Measurements from ENCODE around the gene EPHB1.

Gene EPHB1

GRCh38 chr3:135135445-135135844, 340.4 kb downstream of the EPHB1 start:
- Histone ChIP-seq H3K4me3 (ENCODE audit: low read depth in 1 of 2, low read length in 2 of 2) (no peak overlapping the region), H3K9ac (ENCODE audit: low read depth in 1 of 2, low read length in 2 of 2) (no peak overlapping the region), H3K27ac (ENCODE audit: low read depth, low read length) (no peak overlapping the region), H3K4me1 (ENCODE audit: control insufficient read depth in 1 of 2, insufficient read depth in 2 of 2, low read length in 2 of 2) (no peaks in the 10 kb centered on the region), H3K9me3 (ENCODE audit: control insufficient read depth in 1 of 2, low read length in 2 of 2) (no peaks in the 10 kb centered on the region), H3K27me3 (ENCODE audit: control insufficient read depth in 1 of 2, insufficient read depth in 2 of 2, low read length in 2 of 2) (no peaks in the 10 kb centered on the region), H3K36me3 (ENCODE audit: control insufficient read depth in 1 of 2, insufficient read depth in 2 of 2, low read length in 2 of 2) (no peaks in the 10 kb centered on the region)

DNA sequence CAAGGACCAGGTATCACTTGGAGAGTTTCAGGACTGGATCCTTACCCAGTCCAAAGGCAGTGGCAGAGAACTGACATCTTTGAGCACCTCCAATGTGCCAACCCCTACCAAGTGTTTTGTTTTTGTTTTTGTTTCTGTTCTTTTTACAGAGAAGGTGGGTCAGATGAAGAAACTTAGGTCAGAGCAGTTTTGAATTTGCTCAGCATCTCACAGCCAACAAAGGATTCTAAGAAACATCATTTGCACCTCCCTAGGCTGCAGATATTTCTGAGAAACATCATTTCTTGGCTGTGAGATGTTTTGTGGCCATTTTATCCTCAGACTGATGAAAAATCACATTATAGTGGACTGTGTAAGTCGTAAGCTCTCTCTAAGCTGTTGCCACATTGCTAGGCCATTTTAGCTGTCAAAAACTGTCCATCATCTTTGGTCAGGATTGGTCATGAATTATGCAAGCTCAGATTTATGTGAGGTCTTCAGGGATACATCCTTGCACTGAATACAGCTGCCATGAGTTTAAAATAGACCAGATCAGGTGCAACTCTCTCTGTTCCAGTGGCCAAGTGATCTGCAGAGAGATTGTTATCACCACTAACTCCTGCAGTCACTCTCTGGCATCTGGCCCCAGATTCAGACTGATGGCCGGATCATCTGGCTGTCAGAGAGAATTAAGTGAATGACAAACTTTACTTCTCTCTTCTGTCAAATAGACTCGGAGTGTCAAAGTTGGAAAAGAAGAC, 341.5 kb downstream of the EPHB1 start:
- Histone ChIP-seq H3K4me1 (ENCODE audit: control insufficient read depth in 1 of 2, insufficient read depth in 2 of 2, low read length in 2 of 2) (no peaks in the 10 kb centered on the region), H3K27me3 (ENCODE audit: control insufficient read depth in 1 of 2, insufficient read depth in 2 of 2, low read length in 2 of 2) (no peaks in the 10 kb centered on the region), H3K27ac (ENCODE audit: low read depth, low read length) (no peak overlapping the region), H3K4me3 (ENCODE audit: low read depth in 1 of 2, low read length in 2 of 2) (no peak overlapping the region), H3K36me3 (ENCODE audit: control insufficient read depth in 1 of 2, insufficient read depth in 2 of 2, low read length in 2 of 2) (no peaks in the 10 kb centered on the region), H3K9ac (ENCODE audit: low read depth in 1 of 2, low read length in 2 of 2) (no peak overlapping the region), H3K9me3 (ENCODE audit: control insufficient read depth in 1 of 2, low read length in 2 of 2) (no peaks in the 10 kb centered on the region)

- Histone ChIP-seq H3K36me3 (ENCODE audit: control insufficient read depth in 1 of 2, insufficient read depth in 2 of 2, low read length in 2 of 2) (no peaks in the 10 kb centered on the region), H3K9ac (ENCODE audit: low read depth in 1 of 2, low read length in 2 of 2) (no peak overlapping the region), H3K27me3 (ENCODE audit: control insufficient read depth in 1 of 2, insufficient read depth in 2 of 2, low read length in 2 of 2) (no peaks in the 10 kb centered on the region), H3K4me3 (ENCODE audit: low read depth in 1 of 2, low read length in 2 of 2) (no peak overlapping the region), H3K4me1 (ENCODE audit: control insufficient read depth in 1 of 2, insufficient read depth in 2 of 2, low read length in 2 of 2) (no peaks in the 10 kb centered on the region), H3K9me3 (ENCODE audit: control insufficient read depth in 1 of 2, low read length in 2 of 2) (no peaks in the 10 kb centered on the region), H3K27ac (ENCODE audit: low read depth, low read length) (no peak overlapping the region)
Observed at GRCh38 chr3:135137296-135137695, 342.2 kb downstream of the EPHB1 start.

GRCh38 chr3:135138776-135139175, 343.7 kb downstream of the EPHB1 start:
- no peaks in the 10 kb centered on the region for H3K27me3 ChIP-seq (ENCODE audit: control insufficient read depth in 1 of 2, insufficient read depth in 2 of 2, low read length in 2 of 2)
- no peak overlapping the region for H3K27ac ChIP-seq (ENCODE audit: low read depth, low read length)
- H3K9ac ChIP-seq (ENCODE audit: low read depth in 1 of 2, low read length in 2 of 2), result no peak overlapping the region
- no peak overlapping the region for H3K4me3 ChIP-seq (ENCODE audit: low read depth in 1 of 2, low read length in 2 of 2)
- no peaks in the 10 kb centered on the region for H3K36me3 ChIP-seq (ENCODE audit: control insufficient read depth in 1 of 2, insufficient read depth in 2 of 2, low read length in 2 of 2)
- H3K9me3 ChIP-seq (ENCODE audit: control insufficient read depth in 1 of 2, low read length in 2 of 2), result no peaks in the 10 kb centered on the region
- no peaks in the 10 kb centered on the region for H3K4me1 ChIP-seq (ENCODE audit: control insufficient read depth in 1 of 2, insufficient read depth in 2 of 2, low read length in 2 of 2)

DNA sequence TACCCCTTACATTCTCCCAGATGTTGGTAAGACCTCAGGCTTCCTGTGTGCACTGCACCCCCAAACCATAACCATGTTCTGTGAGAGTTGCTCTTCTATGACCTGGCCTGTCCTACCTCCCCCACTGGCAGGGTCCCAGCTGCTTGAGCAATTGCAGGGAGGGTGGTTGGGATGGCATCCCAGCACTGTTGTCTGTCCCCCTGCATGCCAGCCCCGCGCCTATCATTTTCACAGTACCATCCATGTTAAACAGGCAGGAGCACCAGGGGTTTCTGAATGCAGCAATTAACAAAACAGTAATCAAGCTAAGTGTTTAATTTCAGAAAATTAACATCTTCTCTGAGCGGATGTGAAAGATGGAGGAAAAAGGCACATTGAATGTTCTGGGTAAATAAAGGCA, 345.5 kb downstream of the EPHB1 start:
- Histone ChIP-seq H3K27ac (ENCODE audit: low read depth, low read length) (no peak overlapping the region), H3K9me3 (ENCODE audit: control insufficient read depth in 1 of 2, low read length in 2 of 2) (no peaks in the 10 kb centered on the region), H3K4me1 (ENCODE audit: control insufficient read depth in 1 of 2, insufficient read depth in 2 of 2, low read length in 2 of 2) (no peaks in the 10 kb centered on the region), H3K9ac (ENCODE audit: low read depth in 1 of 2, low read length in 2 of 2) (no peak overlapping the region), H3K4me3 (ENCODE audit: low read depth in 1 of 2, low read length in 2 of 2) (no peak overlapping the region), H3K27me3 (ENCODE audit: control insufficient read depth in 1 of 2, insufficient read depth in 2 of 2, low read length in 2 of 2) (no peaks in the 10 kb centered on the region), H3K36me3 (ENCODE audit: control insufficient read depth in 1 of 2, insufficient read depth in 2 of 2, low read length in 2 of 2) (no peaks in the 10 kb centered on the region)

- H3K4me3 ChIP-seq (ENCODE audit: low read depth in 1 of 2, low read length in 2 of 2), result no peak overlapping the region
- no peaks in the 10 kb centered on the region for H3K36me3 ChIP-seq (ENCODE audit: control insufficient read depth in 1 of 2, insufficient read depth in 2 of 2, low read length in 2 of 2)
- no peaks in the 10 kb centered on the region for H3K9me3 ChIP-seq (ENCODE audit: control insufficient read depth in 1 of 2, low read length in 2 of 2)
- no peaks in the 10 kb centered on the region for H3K27me3 ChIP-seq (ENCODE audit: control insufficient read depth in 1 of 2, insufficient read depth in 2 of 2, low read length in 2 of 2)
- H3K27ac ChIP-seq (ENCODE audit: low read depth, low read length), result no peak overlapping the region
- no peak overlapping the region for H3K9ac ChIP-seq (ENCODE audit: low read depth in 1 of 2, low read length in 2 of 2)
- no peaks in the 10 kb centered on the region for H3K4me1 ChIP-seq (ENCODE audit: control insufficient read depth in 1 of 2, insufficient read depth in 2 of 2, low read length in 2 of 2)
Observed at GRCh38 chr3:135141160-135141559, 346.1 kb downstream of the EPHB1 start.

GRCh38 chr3:135141672-135142071, 346.6 kb downstream of the EPHB1 start:
- H3K9me3 ChIP-seq (ENCODE audit: control insufficient read depth in 1 of 2, low read length in 2 of 2), result no peaks in the 10 kb centered on the region
- no peaks in the 10 kb centered on the region for H3K36me3 ChIP-seq (ENCODE audit: control insufficient read depth in 1 of 2, insufficient read depth in 2 of 2, low read length in 2 of 2)
- no peaks in the 10 kb centered on the region for H3K27me3 ChIP-seq (ENCODE audit: control insufficient read depth in 1 of 2, insufficient read depth in 2 of 2, low read length in 2 of 2)
- no peak overlapping the region for H3K9ac ChIP-seq (ENCODE audit: low read depth in 1 of 2, low read length in 2 of 2)
- H3K4me1 ChIP-seq (ENCODE audit: control insufficient read depth in 1 of 2, insufficient read depth in 2 of 2, low read length in 2 of 2), result no peaks in the 10 kb centered on the region
- H3K4me3 ChIP-seq (ENCODE audit: low read depth in 1 of 2, low read length in 2 of 2), result no peak overlapping the region
- no peak overlapping the region for H3K27ac ChIP-seq (ENCODE audit: low read depth, low read length)

GRCh38 chr3:135142530-135142929, 347.5 kb downstream of the EPHB1 start:
- no peak overlapping the region for H3K4me3 ChIP-seq (ENCODE audit: low read depth in 1 of 2, low read length in 2 of 2)
- H3K27ac ChIP-seq (ENCODE audit: low read depth, low read length), result no peak overlapping the region
- no peaks in the 10 kb centered on the region for H3K4me1 ChIP-seq (ENCODE audit: control insufficient read depth in 1 of 2, insufficient read depth in 2 of 2, low read length in 2 of 2)
- H3K36me3 ChIP-seq (ENCODE audit: control insufficient read depth in 1 of 2, insufficient read depth in 2 of 2, low read length in 2 of 2), result no peaks in the 10 kb centered on the region
- H3K9ac ChIP-seq (ENCODE audit: low read depth in 1 of 2, low read length in 2 of 2), result no peak overlapping the region
- H3K27me3 ChIP-seq (ENCODE audit: control insufficient read depth in 1 of 2, insufficient read depth in 2 of 2, low read length in 2 of 2), result no peaks in the 10 kb centered on the region
- no peaks in the 10 kb centered on the region for H3K9me3 ChIP-seq (ENCODE audit: control insufficient read depth in 1 of 2, low read length in 2 of 2)

GRCh38 chr3:135143474-135143873, 348.4 kb downstream of the EPHB1 start:
- Histone ChIP-seq H3K27me3 (ENCODE audit: control insufficient read depth in 1 of 2, insufficient read depth in 2 of 2, low read length in 2 of 2) (no peaks in the 10 kb centered on the region), H3K4me1 (ENCODE audit: control insufficient read depth in 1 of 2, insufficient read depth in 2 of 2, low read length in 2 of 2) (no peaks in the 10 kb centered on the region), H3K27ac (ENCODE audit: low read depth, low read length) (no peak overlapping the region), H3K36me3 (ENCODE audit: control insufficient read depth in 1 of 2, insufficient read depth in 2 of 2, low read length in 2 of 2) (no peaks in the 10 kb centered on the region), H3K4me3 (ENCODE audit: low read depth in 1 of 2, low read length in 2 of 2) (no peak overlapping the region), H3K9me3 (ENCODE audit: control insufficient read depth in 1 of 2, low read length in 2 of 2) (no peaks in the 10 kb centered on the region), H3K9ac (ENCODE audit: low read depth in 1 of 2, low read length in 2 of 2) (no peak overlapping the region)

DNA sequence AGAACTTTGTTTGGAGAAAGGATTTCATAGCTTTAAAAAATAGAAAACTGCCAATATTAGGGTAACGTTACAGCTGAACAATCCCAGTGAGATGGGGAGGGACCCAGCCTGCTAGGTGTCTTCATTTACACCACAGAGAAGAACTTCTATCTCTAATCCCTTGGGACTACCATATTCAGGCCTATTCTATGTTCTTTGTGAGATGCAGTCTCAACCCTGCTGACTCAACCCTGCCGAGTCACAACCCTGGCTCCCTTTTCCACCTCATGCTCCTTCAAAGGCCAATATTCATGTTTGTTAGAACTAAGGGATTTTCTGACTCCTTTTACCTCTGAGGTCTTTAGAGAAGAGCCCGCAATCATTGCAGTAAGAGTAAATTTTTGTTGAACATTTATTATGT, 350.5 kb downstream of the EPHB1 start:
- Histone ChIP-seq H3K9ac (ENCODE audit: low read depth in 1 of 2, low read length in 2 of 2) (no peak overlapping the region), H3K36me3 (ENCODE audit: control insufficient read depth in 1 of 2, insufficient read depth in 2 of 2, low read length in 2 of 2) (no peaks in the 10 kb centered on the region), H3K9me3 (ENCODE audit: control insufficient read depth in 1 of 2, low read length in 2 of 2) (no peaks in the 10 kb centered on the region), H3K4me1 (ENCODE audit: control insufficient read depth in 1 of 2, insufficient read depth in 2 of 2, low read length in 2 of 2) (no peaks in the 10 kb centered on the region), H3K27ac (ENCODE audit: low read depth, low read length) (no peak overlapping the region), H3K27me3 (ENCODE audit: control insufficient read depth in 1 of 2, insufficient read depth in 2 of 2, low read length in 2 of 2) (no peaks in the 10 kb centered on the region), H3K4me3 (ENCODE audit: low read depth in 1 of 2, low read length in 2 of 2) (no peak overlapping the region)

GRCh38 chr3:135147657-135148056, 352.6 kb downstream of the EPHB1 start:
- Histone ChIP-seq H3K9me3 (ENCODE audit: control insufficient read depth in 1 of 2, low read length in 2 of 2) (no peaks in the 10 kb centered on the region), H3K27ac (ENCODE audit: low read depth, low read length) (no peak overlapping the region), H3K4me1 (ENCODE audit: control insufficient read depth in 1 of 2, insufficient read depth in 2 of 2, low read length in 2 of 2) (no peaks in the 10 kb centered on the region)

More at GRCh38 chr3:135147657-135148056, 352.6 kb downstream of the EPHB1 start:
- Histone ChIP-seq H3K9ac (ENCODE audit: low read depth in 1 of 2, low read length in 2 of 2) (no peak overlapping the region), H3K4me3 (ENCODE audit: low read depth in 1 of 2, low read length in 2 of 2) (no peak overlapping the region), H3K36me3 (ENCODE audit: control insufficient read depth in 1 of 2, insufficient read depth in 2 of 2, low read length in 2 of 2) (no peaks in the 10 kb centered on the region), H3K27me3 (ENCODE audit: control insufficient read depth in 1 of 2, insufficient read depth in 2 of 2, low read length in 2 of 2) (no peaks in the 10 kb centered on the region)

All from duodenal mucosa (tissue), 2 donors.